ENCODE measurements around the gene REC8.

The REC8 gene

GRCh38 chr14:24178399-24179178 is 6.7 kb downstream of the REC8 start:
- DNase-seq (ENCODE audit: low read depth), result no peak
- TF ChIP-seq CTCF (conservative IDR thresholded peaks at IDR 0.05; ENCODE audit: control insufficient read depth, insufficient read depth, low read depth, low read length), result no peak
- H3K4me3 ChIP-seq (ENCODE audit: control insufficient read depth, low read depth, low read length), result no peak overlapping the region

- DNase-seq (ENCODE audit: low read depth), result no peak
- H3K4me3 ChIP-seq (ENCODE audit: control insufficient read depth, low read depth, low read length), result no peak overlapping the region
- TF ChIP-seq CTCF (conservative IDR thresholded peaks at IDR 0.05; ENCODE audit: control insufficient read depth, insufficient read depth, low read depth, low read length), result no peak
Observed at GRCh38 chr14:24179294-24179960, 7.5 kb downstream of the REC8 start.

- DNase-seq (ENCODE audit: low read depth), result peak; percentile 88
- no peak overlapping the region for H3K4me3 ChIP-seq (ENCODE audit: control insufficient read depth, low read depth, low read length)
- no peak for TF ChIP-seq CTCF (conservative IDR thresholded peaks at IDR 0.05; ENCODE audit: control insufficient read depth, insufficient read depth, low read depth, low read length)
Observed at GRCh38 chr14:24179961-24180796, 8.3 kb downstream of the REC8 start.

- no peak overlapping the region for H3K4me3 ChIP-seq (ENCODE audit: control insufficient read depth, low read depth, low read length)
- TF ChIP-seq CTCF (conservative IDR thresholded peaks at IDR 0.05; ENCODE audit: control insufficient read depth, insufficient read depth, low read depth, low read length), result no peak
- DNase-seq (ENCODE audit: low read depth), result no peak
Observed at GRCh38 chr14:24181371-24182077, 9.6 kb downstream of the REC8 start.

GRCh38 chr14:24182110-24182882 is 10.4 kb downstream of the REC8 start:
- TF ChIP-seq CTCF (conservative IDR thresholded peaks at IDR 0.05; ENCODE audit: control insufficient read depth, insufficient read depth, low read depth, low read length), result no peak
- H3K4me3 ChIP-seq (ENCODE audit: control insufficient read depth, low read depth, low read length), result no peak overlapping the region
- DNase-seq (ENCODE audit: low read depth), result no peak
